ENCODE measurements around the gene SYNC.
"Not testable (repeated sequence)": the region's sequence is repeated elsewhere in the genome, so short reads cannot be mapped to it uniquely, and the experiment has no call there.

SYNC gene

DNA sequence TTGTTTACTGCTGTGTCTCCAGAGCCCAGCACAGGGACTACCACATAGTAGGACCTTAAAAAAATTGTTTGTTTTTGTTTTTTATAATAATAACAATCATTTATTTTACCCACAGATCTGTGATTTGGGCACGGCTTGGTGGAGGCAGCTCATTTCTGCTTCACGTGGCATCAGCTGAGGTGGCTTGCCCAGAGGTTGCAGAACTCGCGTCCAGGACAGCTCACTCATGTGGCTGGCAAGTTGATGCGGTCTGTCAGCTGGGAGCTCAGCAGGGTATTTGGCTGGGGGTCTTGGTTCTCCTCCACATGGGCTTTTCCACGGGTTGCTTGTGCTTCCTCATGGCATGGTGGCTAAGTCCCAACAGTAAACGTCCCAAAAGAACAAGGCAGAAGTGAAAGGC is 2.9 kb upstream of the SYNC start:
- no peak for DNase-seq (ENCODE audit: extremely low read depth, low read depth)
- H3K4me3 ChIP-seq (replicated peaks; ENCODE audit: low read depth, low read length), result no peak overlapping the region
- TF ChIP-seq CTCF (IDR thresholded peaks at IDR 0.05; ENCODE audit: low read depth, low read length, missing control alignments), result no peak

DNA sequence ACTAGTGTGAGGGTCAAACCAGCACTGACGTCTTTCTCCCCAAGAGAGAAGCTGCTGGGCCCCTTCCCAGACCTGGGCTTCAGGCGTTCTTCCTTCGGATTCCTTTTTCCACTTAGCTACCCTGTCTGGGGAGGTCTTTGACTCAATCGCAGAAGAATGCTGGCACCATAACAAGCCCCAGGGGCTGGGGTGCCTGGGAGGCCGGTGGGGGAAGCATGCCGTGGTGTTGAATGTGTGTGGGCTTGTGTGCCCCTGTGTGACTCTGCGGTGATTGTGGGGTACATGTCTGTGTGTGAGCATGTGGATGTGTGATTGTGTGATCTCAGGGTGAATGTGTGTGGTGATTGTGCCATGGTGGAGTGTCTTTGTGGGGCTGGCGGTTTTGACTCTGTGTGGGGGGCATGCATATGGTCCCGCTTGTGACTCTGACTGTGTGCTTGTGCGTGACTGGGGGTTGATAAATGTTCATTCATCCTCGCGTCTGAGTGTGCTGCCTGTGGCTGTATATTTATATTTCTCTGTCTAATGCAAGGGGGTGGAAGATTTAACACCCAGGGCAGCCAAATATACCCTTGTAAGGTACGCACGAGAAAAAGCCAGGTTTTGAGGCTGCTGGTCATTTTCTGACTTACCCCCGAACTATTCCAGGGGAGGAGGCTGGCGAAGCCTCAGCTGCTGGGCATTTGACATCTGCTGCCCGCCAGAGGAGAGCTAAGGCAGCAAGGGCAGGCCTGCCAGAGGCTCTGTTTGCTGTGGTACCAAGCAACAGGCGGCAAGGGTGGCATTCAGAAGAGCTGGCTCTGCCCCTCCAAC is 1.1 kb upstream of the SYNC start:
- DNase-seq (ENCODE audit: extremely low read depth, low read depth), result peak; percentile 39
- H3K4me3 ChIP-seq (replicated peaks; ENCODE audit: low read depth, low read length), result peak overlapping the region; percentile 53
- TF ChIP-seq CTCF (IDR thresholded peaks at IDR 0.05; ENCODE audit: low read depth, low read length, missing control alignments), result no peak

GRCh38 chr1:32701951-32702598 is 495 bp downstream of the SYNC start:
- no peak for DNase-seq (ENCODE audit: extremely low read depth, low read depth)
- peak overlapping the region; percentile 53 for H3K4me3 ChIP-seq (replicated peaks; ENCODE audit: low read depth, low read length)
- TF ChIP-seq CTCF (IDR thresholded peaks at IDR 0.05; ENCODE audit: low read depth, low read length, missing control alignments), result no peak

DNA sequence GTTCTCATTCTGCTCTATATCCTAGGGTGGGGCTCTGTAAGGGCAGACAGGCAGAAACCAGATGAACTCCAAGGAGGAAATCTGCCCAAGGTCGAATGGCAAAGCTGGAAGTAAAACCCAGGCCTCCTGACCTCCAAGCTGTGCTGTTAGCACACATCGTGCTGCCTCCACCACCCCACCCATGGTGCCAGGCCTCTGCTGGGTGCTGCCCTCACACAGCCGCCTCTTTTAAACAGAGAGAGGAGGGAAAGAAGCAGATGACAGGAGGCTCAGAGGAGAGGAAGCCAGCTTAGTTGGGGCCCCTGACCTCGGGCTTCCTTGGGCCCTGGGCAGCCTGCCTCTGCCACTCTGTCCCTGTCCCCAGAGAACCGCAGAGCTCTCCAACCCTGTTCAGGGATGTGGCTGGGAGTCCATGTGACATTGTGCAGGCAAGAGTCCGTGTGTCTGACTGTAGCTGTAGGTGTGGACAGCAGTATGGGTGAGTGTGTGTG is 1.1 kb downstream of the SYNC start:
- DNase-seq (ENCODE audit: extremely low read depth, low read depth), result no peak
- H3K4me3 ChIP-seq (replicated peaks; ENCODE audit: low read depth, low read length), result peak overlapping the region; percentile 53
- TF ChIP-seq CTCF (IDR thresholded peaks at IDR 0.05; ENCODE audit: low read depth, low read length, missing control alignments), result no peak

- not testable (repeated sequence) for DNase-seq (ENCODE audit: extremely low read depth, low read depth); H3K4me3 ChIP-seq (replicated peaks; ENCODE audit: low read depth, low read length)
Measured at GRCh38 chr1:32696996-32697395, 5.6 kb downstream of the SYNC start.

DNA sequence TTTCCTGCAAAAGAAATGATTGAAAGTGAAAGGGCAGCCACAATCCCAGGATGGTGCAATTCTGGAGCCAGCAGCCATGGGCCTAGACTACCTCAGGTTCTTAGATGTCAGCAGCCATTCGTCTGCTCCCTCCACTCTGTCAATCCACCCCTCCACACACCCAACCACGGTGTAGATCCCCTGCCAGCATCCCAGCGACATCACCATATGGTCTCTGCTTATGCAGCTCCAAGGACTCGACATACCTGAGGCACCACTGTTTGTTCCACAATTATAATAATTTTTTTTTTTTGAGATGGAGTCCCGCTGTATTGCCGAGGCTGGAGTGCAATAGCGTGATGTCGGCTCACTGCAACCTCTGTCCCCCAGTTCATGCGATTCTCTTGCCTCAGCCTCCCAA is 6.5 kb downstream of the SYNC start:
- no peak overlapping the region for H3K4me3 ChIP-seq (replicated peaks; ENCODE audit: low read depth, low read length)
- TF ChIP-seq CTCF (IDR thresholded peaks at IDR 0.05; ENCODE audit: low read depth, low read length, missing control alignments), result no peak
- no peak for DNase-seq (ENCODE audit: extremely low read depth, low read depth)

DNA sequence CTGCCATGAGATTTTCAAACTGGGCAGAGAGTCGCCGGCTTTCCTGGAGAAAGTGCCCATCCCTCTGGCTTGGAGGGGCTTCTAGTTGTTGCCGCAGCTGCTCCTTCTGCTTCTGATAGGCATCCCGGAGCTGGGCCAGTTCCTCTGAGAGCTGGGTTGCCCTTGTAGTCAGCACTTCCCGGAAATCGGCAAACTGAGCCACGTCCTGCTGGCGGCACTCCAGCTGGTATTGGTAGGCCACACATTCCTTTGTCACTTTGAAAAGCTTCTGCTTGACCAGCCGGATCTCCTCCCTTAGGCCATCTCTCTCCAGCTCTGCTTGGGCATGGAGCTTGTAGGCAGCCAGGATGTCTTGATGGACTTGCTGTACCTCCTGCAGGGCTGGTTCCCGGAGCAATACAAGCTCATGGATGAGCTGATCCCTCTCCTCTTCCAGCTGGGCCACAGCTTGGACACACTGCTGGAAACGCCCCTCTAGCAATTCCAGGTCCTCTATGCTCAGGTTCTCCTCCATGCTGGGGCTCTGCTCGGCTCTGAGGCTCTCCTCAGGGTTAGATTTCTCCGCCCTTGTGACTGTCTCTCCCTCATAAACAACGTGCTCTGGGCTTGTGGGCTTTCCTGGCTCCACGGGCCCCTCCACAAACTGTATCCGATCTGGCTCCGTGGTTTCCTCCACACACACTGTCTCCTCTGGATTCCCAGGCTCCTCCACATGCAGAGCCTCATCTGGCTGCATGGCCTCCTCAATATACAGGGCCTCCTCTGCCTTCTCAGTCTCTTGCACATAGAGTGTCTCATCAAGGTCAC is 7.3 kb downstream of the SYNC start:
- DNase-seq (ENCODE audit: extremely low read depth, low read depth), result no peak
- no peak for TF ChIP-seq CTCF (IDR thresholded peaks at IDR 0.05; ENCODE audit: low read depth, low read length, missing control alignments)
- no peak overlapping the region for H3K4me3 ChIP-seq (replicated peaks; ENCODE audit: low read depth, low read length)
